HL-60/S4 (cell line): ENCODE measurements around the gene NPB.
"Not testable (repeated sequence)": the region's sequence is repeated elsewhere in the genome, so short reads cannot be mapped to it uniquely, and the experiment has no call there.

ENCODE experiments used
- in situ Hi-C: fragments of 300-500 bp; cut with MboI; formaldehyde crosslinking; loops from 2 replicates; pipeline ENCODE4 v1.14.3; 2022; ENCODE audit warnings: low sequenced_read_pairs

NPB gene

DNA sequence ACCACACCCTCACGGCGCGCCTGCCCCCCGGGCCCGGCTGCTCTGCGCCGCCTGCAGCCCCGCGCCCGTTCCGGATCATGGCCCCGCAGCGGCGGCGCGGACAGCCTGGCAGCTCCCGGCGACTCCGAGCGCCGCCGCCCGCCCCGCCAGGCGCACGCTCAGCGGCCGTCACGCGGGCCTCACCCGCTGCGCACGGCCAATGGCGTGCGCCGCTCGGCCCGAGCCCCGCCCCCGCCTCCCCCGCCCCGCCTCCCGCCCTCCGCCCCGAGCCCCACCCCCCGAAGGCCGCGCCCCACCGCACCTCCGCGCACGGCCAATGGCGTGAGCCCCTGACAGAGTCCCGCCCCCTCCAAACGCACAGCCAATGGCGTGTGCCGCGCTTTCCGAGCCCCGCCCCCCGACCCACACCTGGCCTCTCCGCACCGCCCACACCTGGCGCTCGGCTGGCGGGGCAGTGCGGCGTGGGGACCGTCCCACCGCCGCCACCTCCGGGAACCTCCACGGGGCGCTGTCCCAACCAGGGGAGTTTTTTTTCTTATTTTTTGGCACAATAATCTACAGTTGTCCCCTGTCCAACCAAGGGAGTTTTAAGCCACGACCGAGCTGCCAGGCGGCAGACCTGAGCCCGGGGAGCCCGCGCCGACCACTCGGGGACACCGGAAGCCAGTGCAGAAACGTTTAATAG is 9.4 kb downstream of the NPB start, which contains the start of gene PCYT2:
Gene PCYT2, minus strand, starts transcription at position 123 of the 685 bp plus-strand sequence. Its CDS starts 44 bp downstream, at position 79.
- in situ Hi-C loops = no loop called here

DNA sequence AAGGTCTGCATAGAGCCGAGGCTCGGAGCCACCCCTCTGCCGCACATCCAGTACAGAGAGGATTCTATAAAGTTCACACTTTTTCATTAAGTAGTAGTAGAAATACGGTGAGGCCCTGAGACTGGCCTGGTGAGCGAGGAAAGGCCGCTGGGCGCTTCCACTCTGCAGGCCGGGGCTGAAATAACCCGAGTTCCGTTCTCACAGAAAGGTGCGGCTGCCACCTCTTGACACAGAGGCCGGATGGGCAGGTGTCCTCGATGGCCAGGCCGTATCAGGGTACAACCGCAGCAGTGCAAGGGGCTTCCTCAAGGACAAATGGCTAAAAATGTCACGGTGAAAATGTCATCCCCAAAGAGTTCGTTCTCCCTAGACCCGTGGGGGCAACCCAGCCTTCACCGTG is 9.9 kb downstream of the NPB start:
- in situ Hi-C loops = no loop called here

DNA sequence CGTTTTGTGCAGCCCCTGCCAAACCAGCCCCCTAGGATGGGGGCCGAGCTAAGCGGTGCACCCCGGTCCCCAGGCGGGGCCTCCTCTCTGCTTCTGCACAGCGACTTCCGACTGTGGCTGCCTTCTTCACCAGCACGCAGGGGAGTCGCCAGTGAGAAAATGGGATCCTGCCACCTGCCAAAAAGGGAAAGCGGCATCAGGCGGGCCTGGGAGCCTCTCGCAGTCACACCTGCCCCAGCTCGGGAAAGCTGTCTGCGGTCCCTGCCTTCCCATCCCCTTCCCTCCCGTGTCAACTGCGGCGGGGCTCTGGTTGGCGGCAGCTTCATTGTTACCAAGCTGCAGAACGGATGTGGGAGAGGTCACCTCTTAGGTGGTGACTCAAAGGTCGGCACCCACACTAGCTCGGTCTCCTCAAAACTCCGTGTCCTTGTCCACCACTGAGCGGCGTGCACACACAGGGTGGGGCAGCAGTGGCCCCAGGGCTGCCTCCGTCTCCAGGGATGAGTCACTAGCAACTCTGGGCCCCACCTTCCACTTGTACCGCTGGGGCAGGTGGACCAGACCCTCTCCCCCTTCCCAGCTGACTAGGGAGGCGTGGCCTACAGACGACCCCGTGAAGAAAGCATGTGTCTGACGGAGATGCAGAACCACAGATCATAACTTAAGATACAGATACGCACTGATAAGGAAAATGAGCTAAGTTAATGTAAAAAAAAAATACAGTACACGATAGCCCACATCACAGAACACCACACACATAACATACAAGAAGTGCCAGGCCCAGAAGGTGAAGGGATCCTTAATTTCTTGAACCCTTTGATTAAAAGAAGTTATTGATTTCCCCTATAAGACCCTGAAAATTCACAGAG is 10.6 kb downstream of the NPB start:
- in situ Hi-C loops = no loop called here

DNA sequence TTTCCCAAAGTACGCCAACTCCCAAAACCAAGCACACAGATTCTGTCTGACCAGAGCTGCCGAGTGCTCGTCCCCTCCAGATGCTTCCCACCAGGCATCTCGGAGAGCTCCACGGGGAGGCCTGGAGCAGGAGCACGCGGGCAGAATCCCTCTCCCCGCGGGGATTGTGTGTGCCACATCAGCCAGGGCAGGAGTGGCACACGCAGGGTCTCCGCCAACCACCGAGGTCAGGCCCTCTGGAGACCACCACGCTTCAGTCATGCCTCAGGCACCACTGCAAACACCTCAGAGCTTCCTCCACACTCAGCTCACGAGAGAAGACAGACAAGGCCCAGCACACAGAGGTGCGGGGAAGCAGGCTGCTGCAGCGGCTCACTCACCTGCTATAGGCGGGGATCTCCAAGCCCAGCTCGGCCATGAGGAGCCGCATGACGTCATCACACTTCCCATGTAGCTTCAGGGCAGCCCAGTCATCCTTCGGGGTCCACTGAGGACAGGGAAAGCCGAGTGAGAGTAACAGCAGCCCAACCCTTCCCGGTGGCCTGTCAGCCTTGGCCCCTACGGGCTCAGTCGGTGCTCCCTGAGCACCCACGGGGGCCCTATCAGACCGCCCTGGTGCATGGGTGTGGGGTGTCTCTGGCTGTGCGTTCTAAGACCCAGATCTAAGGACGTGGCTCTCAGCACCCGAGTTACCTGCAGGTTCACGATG is 11.5 kb downstream of the NPB start:
- in situ Hi-C loops = no loop called here

DNA sequence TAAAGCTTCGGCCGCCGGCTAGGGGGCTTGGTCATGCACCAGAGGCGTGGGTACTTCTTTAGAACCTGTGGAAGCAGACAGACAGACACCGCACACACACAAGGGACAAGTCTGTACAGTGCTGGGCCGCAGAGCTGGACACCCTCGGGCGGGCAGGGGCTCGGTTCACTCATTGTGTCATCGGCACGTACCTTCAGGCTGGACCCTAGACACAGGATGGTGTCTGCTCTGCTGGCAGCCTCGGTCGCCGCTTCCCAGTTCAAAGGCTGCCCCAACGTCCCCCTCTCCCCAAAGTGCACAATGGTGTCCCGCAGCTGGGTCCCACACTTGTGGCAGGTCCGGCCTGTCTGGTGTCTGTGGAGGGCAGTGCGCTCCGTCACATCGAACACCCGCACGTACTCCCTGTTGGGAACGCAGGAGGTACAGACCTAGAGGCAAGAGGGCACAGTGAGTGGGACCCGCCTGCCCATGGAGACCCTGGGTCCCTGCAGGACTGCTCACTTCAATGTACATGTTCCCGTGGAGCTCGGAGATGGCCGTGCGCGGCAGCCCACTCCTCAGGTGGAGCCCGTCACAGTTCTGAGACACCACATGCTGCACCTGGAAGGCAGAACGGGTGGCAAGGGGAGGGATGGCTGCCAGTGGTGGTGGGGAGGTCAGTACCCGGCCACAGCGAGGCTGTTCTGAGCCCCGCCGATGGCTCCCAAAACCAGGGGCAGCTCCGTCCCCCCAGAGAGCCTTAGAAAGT is 12.2 kb downstream of the NPB start:
- in situ Hi-C loops = no loop called here

DNA sequence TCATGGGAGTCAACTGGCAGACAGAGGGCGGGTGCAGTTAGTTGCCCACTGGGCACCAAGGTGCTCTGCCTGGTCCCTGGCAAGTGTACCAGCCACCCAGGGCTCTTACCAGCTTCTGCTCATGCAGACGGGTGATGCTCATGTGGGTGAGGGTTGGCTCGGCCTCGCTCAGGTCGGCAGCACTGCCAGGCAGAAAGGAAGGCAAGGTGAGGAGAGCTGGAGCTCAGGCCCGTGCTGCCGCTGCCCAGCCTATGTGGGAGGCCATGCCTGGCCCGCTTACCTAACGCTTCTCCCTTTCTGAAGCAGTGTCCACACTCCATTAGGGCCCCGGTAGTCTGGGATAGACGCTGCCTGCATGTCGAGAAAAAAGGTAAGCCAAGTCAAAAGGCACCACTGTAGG is 13.3 kb downstream of the NPB start:
- in situ Hi-C loops = no loop called here

DNA sequence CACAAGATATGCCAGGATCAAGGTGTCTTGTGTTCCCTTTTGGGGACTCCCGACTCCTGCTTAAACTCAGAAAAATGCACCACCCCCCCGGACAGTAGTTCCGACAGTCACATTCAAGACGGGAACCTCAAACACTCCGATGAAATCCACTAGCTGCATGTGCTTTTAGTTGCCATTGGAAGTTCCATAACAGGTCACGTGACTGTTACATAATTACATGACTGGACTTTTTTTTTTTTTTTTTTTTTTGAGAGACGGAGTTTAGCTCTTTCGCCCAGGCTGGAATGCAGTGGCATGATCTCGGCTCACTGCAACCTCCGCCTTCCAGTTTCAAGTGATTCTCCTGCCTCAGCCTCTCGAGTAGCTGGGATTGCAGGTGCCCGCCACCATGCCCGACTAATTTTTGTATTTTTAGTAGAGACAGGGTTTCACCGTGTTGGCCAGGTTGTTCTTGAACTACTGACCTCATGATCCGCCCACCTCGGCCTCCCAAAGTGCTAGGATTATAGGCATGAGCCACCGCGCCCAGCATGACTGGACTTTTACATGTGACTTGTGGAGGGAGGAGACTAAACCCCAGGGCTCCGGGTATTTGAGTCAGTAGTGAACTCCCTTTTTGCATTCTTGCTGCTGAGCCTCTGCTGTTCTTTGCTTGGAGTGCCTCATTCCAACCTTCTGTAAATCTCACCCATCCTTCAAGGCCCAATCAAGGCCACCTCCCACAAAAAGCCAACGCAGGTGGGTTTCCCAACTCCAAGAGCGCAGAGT is 14.4 kb downstream of the NPB start:
- in situ Hi-C loops = no loop called here

DNA sequence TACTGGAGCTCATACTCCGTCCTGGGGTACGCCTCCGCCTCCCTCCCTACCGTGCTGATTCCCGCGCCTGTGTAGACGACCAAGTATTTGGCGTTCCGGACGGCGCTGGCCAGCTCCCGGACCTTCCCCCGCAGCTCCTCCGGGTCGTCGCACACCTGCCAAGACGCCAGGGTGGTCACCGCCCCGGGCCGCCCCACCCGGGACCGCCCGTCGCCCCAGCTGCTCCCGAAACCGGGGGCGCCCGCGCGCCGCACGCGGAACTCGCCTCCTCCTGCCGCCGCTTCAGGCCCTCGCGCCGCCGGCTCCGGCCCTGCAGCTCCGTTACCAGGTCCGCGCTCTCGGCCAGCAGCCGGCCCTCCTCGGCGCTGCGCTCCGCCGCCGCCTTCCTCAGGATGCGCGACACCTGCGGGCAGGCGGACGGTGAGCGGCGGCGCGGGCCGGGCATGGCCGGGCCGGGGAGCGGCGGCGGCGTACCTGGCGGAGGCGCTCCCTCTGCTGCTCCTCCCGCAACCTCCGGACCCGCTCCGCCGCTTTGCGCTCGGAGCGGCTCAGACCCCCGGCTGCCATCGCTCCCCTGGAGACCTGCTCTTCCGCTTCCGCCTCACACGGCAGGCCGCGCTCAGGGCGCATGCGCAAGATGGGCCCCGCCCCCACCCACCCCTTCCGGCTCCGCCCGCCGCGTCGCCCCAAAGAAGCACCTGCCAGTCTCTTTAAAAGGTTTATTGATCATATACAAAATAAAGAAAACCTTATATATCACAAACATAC is 15.7 kb downstream of the NPB start, which contains the start of gene SIRT7:
Gene SIRT7, minus strand, starts transcription at position 612 of the 768 bp plus-strand sequence. Its CDS starts 45 bp downstream, at position 567.
- in situ Hi-C loops = no loop called here

DNA sequence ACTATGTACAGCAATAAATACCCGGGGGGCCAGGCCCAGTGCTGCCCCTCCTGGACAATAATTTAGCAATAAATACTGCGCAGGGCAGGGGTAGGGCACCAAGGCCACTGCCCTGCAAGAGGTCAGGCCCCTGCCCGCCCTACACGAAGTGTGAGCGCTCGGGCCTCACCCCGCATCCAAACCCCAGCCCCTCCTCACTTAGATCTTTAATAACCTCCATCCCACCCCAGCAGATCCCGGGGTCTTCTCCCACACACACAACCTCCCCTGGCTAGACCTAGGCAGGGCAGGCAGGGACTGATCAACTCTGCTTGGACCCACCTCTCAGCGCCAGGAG is 16.3 kb downstream of the NPB start:
- in situ Hi-C loops = not testable (repeated sequence)

DNA sequence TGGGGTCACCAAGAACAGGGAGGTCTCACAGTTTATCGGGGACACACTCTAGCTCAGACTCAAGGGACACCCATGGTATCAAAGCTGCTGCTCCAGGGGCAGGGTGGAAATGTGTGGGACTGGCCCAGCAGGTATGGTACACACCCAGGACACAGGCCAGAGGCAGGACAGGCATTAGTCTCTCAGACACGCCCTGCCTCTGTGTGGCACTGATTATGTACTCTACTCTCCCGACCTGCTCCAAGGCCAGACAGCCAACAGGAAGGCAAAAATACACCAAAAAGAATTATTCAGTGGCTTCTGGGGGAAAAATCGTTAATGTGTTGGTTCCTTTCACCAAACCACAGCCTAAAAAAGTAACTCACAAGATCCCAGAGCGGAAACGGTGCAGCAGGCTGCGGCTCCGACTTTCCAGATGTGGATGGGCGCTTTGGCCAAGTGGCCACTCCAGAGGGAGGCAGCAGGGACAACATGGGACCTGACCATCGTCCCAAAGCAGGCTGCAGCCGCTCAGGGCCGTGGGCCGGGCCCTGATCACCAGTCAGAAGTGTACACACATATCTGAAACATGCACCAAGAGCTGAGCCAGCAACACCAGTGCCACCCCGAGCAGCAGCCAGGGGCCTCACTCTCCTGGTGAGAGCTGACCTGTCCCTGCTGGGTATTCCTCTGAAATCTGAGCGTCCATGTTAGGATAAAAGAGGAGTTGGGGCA is 17.0 kb downstream of the NPB start:
- in situ Hi-C loops = no loop called here

DNA sequence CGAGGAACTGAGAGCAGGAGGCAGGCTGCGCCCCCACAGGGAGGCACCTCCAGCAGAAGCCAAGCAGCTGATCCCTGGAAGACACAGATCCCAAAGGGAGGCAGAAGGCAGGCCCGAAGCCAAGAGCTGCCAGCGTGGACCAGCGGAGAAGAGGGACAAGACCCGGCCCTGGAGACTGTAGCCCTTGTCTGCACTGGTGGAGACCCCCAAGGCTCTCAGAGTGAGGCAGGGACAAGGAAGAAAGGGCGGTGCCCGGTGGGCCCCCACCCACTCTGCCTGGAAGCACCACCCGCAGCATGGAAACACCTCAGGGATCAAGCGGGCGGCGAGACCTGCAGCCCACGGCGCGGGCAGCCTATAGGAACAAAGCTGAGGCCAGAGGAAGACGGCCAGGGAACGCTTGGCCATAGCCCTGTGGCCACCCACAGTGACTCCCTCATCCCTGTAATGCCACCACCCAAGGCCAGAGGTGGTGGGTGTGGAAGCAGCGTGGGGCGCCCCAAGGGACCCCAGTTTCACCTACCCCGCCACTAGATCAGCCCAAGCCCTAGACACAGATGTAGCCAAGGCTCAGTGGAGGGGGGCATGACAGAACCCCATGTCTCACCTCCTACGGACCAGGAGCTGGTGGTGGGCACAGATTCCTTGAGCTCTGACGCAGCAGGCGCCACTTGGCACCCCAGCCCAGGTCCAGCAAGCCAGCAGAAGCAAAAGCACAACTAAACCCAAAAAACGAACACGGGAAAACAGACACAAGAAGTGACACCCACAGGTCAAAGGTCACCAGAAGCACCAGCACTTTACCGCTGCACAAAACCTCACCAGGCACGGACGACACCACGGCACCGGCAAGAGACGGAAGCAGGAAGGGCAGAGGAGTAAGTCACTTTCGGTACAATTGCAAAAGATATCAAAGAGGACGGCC is 18.8 kb downstream of the NPB start:
- in situ Hi-C loops = no loop called here

DNA sequence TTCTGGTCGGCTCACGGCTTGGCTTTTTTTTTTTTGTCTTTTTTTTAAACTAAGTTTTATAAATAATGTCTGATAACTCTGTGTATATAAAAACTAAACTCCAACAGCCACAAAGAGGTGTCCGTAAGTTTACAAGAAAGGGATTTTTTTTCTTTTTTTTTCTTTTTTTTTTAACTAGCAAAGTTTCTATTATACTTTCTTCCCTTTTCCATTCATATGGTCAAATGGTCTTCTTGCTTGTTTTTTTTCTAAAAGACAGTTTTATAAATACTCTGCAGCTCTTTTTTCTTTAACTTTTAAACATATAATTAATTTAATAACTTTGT is 19.5 kb downstream of the NPB start:
- in situ Hi-C loops = no loop called here

DNA sequence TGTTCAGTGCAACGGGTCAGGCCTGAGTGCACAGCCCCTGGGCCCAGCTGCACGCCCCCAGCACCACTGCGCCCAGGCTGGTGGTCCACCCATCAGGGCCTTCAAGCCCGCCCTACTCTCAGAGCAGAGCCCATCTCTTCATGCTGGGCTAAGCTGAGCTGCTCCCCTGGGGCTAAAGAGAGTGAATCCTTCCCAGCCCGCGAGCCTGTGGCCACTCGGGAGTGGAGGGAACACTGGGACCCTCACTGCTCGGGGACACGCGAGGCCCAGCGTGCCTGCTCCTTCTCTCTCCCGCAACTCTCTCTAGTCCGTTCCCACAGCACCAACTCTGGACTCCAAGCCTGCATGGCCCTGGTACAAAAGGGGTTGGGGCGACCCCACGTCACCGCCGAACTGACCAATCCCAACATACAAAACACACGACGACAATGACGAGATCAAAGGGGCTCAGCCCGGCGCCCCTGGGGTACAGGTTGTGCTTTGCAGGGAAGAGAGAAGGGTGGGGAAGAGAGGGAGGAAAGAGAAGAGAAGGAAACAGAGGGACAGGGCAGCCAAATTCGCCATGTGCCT is 20.0 kb downstream of the NPB start:
- in situ Hi-C loops = no loop called here

DNA sequence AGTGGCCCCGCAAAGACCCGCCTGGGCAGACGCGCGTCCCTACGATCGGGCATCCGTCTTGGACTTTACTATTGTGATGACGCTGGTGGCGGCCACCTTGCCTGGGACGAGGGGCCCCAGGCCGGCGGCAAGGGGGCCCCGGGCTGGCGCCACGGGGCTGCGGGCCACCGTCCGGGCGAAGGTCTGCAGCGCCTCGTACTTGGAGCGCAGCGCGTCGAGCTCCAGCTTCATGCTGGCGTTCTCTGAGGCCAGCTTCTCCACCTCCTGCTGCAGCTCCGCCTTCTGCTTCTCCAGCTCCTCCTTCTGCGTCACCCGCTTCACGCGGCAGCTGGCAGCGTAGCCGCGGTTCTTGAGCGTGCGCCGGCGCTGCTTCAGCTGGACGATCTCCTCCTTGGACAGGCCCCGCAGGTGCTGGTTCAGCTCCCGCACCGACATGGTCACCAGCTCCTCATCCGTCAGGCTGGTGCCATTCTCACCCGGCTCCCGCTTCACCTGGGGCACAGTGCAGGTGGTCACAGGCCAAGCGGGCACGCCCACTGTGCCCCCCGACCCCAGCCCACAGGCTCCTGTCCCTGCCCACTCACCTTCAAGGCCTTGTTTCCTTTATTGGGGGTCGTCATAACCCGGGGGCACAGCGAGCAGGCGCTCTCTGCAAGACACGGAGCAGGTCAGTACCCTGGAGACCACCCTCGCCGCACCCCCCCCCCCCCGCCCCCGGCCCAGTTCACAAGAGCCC is 20.7 kb downstream of the NPB start:
- in situ Hi-C loops = no loop called here

DNA sequence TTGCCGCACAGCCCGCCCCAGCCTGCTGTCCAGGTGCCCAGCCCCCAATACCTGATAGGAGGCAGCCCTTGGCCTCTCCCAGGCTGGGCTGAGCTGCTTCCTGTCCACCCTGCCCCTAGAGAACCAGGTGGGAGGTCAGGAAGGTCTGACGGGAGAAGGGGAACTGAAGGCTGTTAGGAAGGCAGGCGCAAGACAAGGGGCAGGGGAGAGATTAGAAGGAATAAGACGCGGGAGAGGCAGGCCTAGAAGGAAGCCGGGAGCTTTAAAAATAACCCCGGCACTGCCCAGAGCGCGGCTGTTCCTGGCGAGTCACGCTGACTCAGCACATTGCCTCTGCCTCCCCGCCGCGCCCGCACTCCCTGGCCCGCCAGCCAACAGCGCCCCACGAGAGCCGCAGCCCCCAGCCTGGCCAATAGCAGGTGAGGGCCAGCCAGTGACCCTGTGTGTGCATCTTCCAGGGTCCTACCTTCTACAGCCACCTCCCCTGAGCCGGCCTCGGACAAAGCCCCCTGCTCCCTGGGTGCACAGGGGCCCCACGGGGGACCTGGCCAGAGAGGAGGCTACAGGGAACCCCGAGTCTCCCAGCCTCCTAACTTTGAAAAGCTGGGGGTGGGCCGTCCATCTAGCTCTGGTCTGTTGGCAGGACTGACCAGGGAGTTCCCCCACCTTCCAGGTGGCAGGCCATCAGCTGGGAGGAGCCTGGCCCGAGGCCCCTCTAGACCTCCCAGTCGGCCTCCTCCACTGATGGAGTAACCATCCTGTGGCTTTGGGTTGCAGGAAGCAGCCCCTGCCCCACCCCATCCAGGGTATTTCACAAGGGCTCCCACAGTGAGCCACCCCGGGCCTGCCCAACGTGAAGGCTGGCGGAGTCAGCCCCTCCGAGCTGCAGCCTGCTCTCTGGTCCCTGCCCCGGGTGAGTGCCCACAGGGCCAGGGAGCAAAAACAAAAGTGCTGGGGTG is 21.5 kb downstream of the NPB start:
- in situ Hi-C loops = no loop called here
